Neural progenitor cell (in vitro differentiated cells): ENCODE data around the gene PDLIM5.

Experiments used
- EZH2 ChIP-seq: fragments of 200-600 bp; sonication (generic); IDR thresholded peaks from 2 replicates; pipeline ENCODE4 v1.6.1; 2017; ENCODE audit warnings: antibody characterized with exemption, mild to moderate bottlenecking, moderate library complexity
- TF ChIP-seq, protein P1 (sequence below): fragments of 200-600 bp; sonication (generic); IDR thresholded peaks from 2 replicates; pipeline ENCODE4 v1.5.1; 2017; ENCODE audit warnings: antibody characterized with exemption, mild to moderate bottlenecking

DNA sequence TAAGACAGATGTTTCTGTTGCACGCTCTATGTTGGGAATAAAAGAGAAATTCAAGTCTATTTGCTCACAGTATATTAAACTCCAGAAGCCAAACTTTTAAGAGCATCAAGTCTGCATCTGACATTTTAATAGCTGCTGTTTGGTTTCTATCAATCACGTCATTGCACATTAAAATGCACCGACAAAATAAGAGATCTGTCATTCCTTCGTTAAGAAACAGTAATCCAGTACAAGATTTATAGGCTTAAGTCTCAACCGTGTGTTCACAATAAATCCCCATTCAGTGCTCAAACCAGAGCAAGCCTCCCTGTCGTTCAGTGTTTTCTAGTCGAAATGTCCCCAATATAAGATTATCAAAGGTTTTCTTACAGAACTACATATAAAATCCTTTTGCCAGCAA lies 217.0 kb downstream of the PDLIM5 start:
- TF ChIP-seq, protein P1, sequence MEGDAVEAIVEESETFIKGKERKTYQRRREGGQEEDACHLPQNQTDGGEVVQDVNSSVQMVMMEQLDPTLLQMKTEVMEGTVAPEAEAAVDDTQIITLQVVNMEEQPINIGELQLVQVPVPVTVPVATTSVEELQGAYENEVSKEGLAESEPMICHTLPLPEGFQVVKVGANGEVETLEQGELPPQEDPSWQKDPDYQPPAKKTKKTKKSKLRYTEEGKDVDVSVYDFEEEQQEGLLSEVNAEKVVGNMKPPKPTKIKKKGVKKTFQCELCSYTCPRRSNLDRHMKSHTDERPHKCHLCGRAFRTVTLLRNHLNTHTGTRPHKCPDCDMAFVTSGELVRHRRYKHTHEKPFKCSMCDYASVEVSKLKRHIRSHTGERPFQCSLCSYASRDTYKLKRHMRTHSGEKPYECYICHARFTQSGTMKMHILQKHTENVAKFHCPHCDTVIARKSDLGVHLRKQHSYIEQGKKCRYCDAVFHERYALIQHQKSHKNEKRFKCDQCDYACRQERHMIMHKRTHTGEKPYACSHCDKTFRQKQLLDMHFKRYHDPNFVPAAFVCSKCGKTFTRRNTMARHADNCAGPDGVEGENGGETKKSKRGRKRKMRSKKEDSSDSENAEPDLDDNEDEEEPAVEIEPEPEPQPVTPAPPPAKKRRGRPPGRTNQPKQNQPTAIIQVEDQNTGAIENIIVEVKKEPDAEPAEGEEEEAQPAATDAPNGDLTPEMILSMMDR, result no peak
- no peak for TF ChIP-seq EZH2
